Epidermal melanocyte (primary cell): ENCODE measurements around the gene SLC35E4.

ENCODE experiments used
- DNase-seq: peaks from one replicate; pipeline ENCODE4 v3.0.0; 2011; ENCODE audit warnings: low spot score; ENCODE audit not compliant: insufficient read length

SLC35E4 gene

DNA sequence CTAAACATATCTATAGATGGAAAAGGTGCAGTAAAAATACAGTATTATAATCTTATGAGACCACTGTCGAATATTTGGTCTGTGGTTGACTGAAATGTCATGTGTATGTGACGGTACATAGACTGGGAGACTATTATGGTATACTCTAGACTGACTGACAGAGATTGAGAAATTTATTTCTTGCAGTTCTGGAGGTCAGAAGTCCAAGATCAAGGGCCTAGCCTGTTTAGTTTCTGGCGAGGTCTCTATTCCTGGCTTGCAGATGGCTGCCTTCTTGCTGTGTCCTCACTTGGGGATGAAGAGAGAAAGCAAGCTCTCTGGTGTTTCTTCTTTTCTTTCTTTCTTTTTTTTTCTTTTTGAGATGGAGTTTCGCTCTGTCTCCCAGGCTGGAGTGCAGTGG lies 51.8 kb downstream of the SLC35E4 start:
- no peak for DNase-seq

- no peak for DNase-seq
These were observed 54.0 kb downstream of the SLC35E4 start for GRCh38 chr22:30689622-30690021.

DNA sequence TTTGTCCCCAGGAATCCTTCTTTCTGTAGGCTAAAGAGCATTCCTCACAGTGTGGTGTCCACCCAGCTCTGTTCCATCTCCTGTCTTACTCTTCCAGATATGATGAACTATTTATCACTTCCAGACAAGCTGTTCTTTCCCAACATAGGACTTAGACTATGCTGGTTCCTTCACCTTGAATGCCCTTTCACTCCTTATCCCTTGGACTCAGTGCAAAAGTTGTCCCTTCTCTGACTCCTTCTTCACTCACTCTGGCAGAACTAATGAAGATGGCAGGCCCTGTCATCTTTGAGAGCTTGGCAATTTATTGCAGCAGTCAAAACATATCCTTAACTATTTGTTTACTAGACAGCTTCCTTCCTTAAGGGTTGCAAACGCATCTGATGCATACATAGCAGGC lies 55.6 kb downstream of the SLC35E4 start:
- DNase-seq = no peak

- DNase-seq = no peak
These were observed 58.6 kb downstream of the SLC35E4 start for GRCh38 chr22:30694171-30694639.

GRCh38 chr22:30694640-30695350 lies 59.2 kb downstream of the SLC35E4 start, which contains the start of gene OSBP2:
TSS of gene OSBP2 (plus strand) at chr22:30694874. CDS start at chr22:30694910, 36 bp downstream.
- DNase-seq = no peak

DNA sequence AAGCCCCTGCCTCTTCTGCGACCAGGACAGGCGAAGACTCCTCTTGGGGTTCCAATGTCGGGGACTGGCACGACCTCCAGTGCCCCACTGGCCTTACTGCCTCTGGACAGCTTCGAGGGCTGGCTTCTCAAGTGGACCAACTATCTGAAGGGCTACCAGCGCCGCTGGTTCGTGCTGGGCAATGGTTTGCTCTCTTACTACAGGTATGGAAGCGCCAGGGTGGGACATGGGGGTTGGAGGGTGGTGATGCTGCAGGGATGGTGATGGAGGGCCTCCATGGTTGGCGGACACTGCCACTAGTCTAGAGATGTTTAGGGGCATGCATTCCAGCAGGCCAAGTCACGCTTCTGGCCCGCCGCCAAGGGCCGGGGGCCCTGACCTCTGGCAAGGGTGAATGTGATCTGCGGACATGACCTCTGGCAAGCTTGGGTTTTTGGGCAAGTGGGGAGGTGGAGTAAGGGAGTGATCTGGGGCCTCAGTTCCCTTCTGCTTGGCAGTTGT lies 59.8 kb downstream of the SLC35E4 start:
- no peak for DNase-seq

DNA sequence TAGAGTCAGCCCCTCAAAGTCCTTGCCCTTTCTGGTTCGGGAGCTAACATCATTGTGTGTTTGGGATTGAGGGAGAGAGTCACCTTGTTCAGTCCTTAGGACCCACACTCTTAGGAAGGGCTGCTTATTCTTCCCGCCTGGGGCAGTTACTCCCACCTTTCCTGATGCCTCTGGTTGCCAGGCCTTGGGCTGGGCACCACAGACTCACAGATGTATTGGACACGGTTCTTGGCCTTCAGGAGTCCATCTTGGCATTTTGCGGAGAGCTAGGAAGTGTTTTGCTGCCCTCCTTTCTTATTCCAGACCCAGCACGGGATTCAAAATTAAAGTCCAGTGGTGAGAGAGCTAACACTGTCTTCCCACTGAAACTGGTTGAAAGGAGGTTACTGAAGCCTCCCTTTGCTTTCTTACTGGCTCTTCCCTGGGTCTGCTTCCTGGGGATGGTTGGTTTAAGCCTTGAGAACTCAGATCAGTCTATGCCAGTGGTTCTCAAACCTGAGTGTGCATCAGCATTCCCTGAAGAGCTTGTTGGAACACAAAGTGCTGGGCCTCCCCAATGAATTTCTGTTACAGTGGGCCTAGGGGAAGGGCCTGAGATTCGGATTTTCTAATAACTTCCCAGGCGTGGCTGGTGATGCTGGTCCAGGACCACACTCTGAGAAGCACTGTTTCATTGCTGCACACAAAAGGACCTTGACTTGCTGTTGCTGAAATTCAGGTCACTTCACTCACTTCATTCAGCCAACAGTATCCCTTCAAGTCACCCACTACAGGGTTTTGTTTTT lies 60.5 kb downstream of the SLC35E4 start:
- no peak for DNase-seq
